GM18508 (cell line): ENCODE measurements around the gene C9orf78.

Experiments used
- ATAC-seq: cut with Tn5 transposase; IDR thresholded peaks from one replicate; pipeline ENCODE4 v1.9.1; 2021; ENCODE audit warnings: moderate number of reproducible peaks; ENCODE audit not compliant: insufficient read depth, unreplicated experiment

C9orf78 gene

DNA sequence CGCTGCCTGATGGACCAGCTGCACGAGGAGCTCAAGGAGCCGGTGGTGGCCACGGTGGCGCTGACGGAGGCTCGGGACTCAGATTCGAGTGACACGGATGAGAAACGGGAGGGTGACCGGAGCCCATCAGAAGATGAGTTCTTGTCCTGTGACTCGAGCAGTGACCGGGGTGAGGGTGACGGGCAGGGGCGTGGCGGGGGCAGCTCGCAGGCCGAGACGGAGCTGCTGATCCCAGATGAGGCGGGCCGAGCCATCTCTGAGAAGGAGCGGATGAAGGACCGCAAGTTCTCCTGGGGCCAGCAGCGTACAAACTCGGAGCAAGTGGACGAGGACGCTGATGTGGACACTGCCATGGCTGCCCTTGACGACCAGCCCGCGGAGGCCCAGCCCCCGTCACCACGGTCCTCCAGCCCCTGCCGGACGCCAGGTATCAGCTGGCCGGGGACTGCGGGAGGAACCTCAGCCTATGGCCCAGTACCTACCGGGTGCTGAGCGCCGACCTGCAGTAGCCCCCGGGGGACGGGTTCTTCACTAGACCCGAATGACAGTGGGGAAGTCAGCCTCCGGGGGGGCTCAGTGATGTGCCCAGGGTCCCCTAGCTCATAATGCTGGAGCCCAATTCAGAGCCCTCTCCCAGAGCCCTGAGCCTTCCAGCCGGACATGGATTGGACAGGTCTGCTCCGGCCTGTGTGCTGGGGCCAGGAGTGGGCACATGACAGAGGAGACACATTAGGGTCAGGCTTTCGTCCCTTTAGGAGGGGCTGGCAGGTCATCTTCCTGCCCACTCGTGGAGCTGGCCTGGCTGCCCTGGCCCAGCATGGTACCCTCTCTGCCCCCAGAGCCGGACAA is 33.2 kb upstream of the C9orf78 start:
- no peak for ATAC-seq

DNA sequence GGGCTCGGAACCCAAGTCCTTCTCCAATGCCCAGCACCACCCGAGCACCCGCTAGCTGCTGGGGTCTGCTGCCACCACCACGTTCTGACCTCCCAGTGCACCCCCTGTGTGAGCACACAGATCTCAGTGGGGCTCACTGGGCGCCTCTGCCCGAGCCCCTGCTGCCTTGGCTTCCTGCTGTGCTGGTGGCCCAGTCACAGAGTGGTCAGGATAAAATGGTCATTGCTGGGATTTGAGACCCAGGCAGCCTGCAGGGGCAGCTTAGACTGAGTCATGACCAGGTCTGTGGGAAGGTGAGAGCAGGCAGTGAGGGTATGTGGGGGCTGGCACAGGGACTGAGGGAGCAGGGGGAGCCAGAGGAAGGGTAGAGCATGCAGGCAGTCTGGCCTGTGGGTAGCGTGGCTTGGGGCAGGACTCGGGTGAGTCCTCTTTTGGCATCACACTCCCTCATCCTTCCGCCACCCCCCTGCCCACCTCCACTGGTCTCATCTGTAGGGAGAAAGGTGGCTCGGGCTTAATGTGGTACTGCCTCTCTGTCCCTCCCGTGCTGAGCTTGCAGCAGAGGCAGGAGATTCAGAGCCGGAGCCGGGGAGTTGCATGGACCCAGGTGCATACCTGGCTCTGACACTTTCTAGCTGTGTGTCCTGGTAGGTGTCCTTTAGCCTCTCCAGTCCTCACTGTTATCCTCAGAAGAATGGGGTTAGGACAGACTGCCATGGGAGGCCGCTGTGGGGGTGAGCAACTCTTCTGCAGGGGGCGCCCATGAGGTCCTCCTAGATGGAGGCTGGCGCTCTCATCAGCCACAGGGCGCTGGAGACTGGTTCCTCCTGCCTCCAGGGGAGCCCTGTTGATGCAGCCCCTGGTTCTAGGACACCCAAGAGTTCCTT is 32.3 kb upstream of the C9orf78 start:
- ATAC-seq, result no peak

DNA sequence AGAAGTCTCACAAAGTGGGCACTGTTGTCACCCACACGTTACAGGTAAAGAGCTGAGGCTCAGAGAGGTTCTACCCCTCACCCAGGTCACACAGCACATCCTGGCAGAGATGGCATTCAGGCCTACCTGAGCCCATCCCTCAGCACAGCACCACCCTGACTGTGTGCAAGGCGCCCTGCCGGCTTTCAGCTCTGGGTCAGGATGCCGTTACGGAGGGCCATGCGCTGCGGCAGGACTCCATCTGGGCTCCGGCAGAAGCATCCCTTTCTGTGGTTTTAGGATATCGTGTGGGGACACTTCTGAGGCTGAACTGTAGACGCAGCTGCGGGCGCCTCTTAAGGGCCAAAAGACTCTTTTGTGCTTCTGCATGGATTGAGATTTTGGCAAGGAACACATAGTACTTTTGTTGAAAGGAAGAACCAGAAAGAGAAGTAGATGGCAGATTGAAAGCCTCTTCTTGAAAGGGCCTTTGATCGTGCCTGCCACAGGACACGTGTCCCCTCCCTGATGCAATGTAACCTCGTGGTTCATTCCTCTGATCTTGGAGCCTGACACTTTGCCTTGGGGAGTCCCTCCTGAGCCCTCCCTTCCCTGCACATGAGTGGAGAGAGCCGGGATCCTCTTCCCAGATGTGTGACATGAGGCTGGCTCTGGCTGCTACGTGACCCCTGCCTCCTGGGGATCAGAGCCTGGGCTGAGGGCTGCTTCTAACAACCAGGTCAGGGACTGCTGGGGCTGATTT is 31.5 kb upstream of the C9orf78 start:
- ATAC-seq, result no peak

DNA sequence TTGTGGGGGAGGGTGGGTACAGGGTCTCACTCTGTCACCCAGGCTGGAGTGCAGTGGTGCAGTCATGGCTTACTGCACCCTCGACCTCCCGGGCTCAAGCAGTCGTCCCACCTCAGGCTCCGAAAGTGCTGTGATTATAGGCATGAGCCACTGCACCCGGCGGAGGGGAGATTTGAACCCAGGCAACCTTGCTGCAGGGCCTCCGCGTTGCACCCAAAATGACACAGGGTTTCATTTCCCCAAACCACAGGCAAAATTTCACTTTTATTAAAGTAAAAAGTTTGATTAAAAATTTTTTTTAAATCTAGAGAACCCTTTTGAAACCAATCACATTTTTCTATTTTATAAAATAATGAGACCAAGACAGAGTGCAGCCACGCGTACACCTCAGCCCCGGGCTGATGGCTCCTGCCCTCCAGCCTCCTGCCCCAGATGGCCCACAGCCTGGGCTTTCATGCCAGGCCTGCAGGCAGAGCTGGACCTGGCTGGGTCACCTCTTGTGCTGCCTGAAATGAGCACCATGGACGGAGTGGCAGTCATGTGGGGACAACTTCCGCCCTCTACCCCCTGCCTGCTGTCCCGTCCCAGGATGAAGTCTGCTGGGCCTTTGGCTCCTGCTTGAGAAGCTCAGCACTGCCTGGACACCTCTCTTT is 30.7 kb upstream of the C9orf78 start:
- ATAC-seq, result no peak

DNA sequence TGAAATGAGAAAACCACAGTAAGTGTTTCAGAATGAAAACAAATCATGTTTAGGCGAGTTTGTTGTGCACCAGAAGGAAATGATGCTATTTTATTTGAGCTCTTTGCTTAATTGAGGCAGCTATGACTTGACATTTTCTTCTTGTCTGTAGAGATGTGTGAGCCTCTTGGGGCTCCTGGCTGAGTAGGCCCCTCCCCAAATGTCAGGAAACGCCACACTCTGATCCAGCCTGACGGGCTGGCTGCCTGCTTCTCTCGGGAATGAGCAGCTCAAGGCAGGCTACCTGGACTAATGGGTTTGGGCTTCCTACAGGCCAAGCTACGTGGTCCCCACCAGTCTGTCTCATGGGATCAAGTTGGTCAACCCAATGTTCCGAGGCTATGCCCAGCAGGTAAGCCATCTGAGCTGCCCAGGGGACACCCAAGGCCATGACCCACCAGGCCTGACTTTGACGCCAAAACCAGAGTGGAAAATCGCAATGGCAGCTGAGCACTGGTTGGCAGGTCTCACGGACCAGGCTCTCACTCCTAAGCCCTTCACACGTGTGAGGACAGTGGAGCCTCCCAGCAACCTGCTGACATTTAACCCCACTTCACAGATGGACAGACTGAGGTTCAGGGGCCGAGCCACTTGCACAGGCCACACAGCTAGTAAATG is 30.0 kb upstream of the C9orf78 start:
- ATAC-seq, result no peak

DNA sequence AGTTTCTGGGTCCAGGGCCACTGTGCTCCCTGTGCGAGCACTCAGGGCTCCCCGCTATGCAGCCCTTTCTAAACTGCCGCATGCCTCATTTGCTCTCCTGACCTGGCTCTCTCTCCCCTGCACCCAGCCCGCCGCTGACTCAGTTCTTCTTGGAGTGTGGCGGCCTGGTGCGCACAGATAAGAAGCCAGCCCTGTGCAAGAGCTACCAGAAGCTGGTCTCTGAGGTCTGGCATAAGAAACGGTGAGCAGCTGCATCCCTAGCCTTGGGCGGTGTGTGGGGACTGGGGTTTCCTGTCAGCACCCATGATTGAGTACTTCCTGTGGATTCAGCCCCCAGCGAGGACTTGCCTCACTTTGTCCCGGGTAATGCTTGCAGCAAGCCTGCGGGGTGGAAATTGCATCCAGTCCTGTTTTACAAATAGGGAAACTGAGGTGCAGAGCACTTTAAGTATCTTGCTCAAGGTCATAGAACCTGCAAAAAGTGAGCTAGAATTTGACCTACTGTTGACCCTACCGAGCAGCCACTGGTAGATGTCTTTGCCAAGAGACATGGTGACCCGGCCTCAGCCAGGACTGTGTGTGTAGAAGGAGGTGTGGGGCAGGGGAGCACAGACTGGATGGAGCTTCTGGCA is 28.1 kb upstream of the C9orf78 start:
- ATAC-seq, result no peak

DNA sequence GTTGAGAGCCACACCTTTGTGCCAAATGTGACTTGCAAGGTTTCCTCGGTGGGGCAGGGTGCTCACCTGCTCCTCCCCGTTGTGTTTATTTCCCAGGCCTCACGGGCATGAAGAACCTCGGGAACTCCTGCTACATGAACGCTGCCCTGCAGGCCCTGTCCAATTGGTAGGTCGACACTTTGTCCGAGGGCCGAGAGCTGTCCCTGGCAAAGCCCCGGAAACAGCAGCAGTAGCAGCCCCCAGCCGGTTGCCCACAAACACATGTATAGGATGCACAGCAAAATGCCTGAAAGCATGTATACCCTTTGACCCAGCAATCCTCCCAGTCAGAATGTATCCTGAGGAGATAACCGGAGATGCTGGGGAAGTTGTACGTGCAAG is 26.4 kb upstream of the C9orf78 start:
- no peak for ATAC-seq

DNA sequence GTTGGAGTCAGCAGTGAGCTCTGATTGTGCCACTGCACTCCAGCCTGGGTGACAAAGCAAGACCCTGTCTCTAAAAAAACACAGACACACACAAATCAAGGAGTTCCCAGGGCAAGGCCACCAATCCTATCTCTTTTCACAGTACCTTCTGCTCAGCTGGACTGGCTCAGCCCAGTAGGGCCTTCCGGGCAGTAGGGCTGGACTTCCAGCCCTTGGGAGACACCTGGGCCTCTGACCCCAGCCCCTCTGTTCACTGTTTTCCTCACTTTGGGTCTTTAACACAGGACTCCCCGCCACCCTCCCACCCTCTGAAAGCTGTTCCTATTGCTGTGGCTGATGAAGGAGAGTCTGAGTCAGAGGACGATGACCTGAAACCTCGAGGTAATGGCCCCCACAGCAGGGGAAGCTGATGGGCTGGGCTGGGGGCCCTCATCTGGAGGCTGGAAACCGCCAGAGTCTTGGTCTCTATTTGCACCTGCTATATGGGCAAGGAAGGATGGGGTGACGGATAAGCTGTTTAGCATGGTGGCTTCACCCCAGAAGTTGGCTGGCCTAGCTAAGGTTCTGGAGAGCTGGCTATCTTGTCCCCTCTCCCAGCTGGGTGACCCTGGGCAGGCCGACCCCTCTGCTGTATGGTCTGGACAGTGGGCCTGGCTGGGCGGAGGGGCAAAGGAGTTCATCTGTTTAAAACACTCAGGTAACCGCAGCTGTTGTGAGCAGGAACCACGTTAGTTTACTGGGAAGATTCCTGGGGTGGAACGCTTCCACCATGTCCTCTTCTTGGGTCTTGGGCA is 25.8 kb upstream of the C9orf78 start:
- no peak for ATAC-seq

DNA sequence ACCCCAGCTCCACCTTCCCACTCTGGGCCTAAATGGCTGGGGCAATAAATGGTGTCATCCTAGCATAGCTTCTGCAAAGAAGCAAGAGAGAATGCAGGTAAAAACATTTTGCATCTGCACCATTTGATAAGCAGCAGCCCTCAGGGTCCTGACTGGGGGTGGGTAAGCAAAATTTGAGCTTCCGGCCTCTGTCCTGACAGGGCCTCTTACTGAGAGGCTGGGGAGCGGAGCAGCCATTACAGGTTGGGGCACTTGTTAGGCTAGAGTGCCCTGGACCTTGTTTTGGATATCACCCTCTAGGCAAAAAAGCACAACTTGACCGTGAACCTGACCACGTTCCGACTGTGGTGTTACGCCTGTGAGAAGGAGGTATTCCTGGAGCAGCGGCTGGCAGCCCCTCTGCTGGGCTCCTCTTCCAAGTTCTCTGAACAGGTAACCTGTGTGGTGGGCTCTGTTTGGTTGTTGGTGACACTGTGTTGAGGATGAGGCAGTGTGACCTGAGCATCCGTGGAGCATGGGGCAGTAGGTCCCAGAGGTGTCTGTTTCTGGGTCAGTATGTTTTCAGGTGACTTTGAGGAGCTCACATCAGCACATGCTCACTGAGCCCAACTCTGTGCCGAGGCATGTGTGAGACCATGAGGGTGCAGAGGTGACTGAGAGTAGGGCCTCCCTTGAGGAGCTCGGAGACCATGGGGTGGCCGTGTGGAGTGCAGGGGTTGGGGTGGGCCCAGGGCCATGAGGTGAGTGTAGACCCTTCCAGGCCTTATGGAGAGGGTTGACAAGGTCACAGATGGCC is 23.3 kb upstream of the C9orf78 start:
- ATAC-seq, result no peak

DNA sequence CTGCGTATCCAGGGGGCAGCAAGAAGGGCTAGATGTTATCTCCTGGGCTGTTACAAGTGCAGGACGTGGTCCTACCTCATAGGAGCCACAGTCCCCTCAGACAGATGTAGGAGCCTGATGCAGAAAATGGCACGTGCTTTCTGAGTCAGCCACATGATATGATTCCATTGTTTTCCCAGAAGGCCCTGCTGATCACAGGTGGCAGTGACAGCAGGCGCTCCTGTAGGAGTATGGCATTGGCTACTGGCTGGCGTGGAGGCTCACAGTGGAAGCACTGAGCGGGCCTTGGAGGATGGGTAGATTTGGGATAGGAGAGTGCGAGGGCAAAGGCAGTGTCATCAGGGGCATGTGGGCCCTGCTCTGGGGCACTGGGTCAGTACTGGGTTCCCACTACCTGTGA is 22.1 kb upstream of the C9orf78 start:
- no peak for ATAC-seq

DNA sequence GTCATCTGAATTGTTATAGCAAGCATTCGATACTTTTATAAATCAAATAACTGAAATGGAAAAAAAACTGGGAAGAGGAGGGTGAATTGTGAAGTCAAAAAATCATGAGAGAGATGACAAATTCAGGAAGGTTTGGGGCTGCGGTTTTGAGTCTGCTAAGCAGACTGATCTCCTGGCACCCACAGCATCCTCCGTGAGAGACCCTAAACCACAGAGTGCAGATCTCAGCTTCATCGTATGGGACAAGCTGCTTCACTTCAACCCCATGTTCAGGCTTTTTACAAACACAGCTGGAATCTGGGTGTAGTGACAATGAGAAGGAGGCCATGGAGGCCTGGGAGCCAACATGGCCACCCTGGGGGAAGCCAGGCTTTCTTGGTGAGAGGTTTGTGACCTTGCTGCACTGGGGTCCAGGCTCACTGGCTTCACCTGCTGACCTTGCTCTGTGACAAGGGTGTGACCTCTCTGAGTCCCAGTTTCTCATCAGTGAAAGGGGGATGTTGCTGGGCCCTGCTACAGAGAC is 19.6 kb upstream of the C9orf78 start:
- ATAC-seq, result no peak

DNA sequence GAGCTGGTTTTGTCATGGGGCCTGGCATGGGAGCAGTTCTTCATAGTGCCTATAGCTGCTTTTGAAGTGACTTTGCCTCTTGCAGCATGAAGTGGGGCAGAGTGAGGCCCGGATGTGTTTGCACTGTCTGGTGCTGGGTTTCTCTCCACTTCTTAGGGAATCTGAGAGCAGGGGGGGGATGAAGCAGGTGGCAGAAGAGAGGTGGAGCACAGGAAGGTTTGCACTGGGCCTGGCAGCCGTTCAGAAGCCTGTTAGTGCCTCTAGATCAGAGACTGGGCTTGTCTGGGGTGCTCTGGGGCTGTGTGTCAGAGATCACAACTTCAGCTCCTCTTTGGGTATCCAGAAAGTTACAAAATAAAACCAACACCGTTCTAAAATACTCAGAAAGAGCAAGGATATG is 18.5 kb upstream of the C9orf78 start:
- ATAC-seq, result no peak

DNA sequence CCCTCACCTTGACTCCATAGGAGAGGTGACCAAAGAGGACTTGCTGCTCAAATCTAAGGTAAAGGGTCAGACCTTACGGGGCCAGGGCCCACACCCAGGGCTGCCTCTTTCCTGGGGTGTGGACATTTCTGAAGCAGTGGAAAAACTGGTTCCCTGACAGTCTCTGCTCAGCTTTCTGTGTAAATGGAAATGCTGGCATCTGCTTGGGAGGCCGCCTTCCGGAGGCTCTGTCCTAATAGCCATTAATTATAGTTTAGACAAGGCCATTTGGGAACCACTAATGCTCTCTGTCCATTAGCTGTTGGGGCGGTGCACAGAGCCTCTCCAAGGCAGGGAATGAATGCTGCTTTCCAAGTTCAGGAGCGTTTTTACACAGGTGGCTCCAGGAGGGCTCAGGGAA is 17.5 kb upstream of the C9orf78 start:
- no peak for ATAC-seq

DNA sequence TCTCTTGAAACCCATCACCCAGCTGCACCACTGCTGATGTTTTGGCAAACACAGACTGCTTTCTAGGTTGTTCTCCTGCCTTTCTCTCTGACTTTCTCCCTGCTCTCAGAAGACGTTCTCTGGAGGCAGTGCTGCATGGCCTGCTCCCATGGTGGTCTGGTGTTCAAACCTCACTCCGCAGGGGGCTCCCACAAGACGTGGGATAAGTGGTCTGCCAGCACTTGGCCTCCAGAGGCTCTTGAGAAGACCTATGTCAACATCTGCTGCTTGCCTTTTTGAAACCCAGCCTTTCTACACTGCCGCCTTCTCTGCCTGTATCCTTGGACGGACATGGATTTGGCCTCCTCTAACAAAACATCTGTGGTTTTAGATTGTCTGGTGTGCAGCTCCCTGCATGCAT is 16.7 kb upstream of the C9orf78 start:
- no peak for ATAC-seq

DNA sequence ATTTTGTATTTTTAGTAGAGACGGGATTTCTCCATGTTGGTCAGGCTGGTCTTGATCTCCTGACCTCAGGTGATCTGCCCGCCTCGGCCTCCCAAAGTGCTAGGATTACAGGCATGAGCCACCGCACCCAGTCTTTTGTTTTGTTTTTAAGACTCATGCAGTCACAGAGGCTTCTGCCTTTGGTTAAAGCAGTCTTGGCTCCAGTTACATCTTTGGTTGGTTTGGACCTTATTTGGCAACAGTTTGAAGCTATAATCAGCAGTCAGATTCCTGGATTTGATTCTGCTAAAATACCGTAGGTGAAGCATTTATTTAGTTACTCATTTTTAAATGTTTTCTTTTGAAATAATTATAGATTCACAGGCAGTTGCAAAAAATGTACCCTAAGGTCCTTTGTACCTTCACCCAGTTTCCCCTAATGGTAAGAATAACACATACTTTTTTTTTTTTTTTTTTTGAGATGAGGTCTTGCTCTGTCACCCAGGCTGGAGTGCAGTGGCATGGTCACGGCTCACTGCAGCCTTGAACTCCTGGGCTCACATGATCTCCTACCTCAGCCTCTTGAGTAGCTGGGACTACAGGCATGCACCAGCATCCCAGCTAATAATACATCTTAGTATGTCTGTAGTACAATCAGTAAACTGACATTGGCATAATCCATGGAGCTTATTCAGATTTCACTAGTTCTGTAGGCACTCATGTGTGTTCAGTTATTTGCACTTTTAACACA is 15.9 kb upstream of the C9orf78 start:
- no peak for ATAC-seq

DNA sequence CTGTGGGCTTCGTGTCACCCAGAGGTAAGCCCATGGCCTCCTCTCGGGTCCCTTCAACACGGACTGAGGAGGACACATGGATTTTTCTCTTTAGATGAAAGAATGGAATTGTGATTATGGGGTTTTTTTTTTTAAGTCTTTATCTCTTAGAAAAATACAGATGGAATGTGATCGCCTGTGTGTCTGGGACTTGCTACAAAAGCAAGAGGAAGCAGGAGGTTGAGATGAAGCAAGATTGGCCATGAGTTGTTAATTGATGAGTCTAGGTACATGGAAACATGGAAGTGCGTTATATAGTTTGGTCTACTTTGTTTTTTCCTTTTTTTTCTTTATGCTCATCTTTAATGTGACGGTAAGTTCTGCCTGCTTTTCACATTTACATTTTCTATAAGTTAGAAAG is 14.8 kb upstream of the C9orf78 start:
- ATAC-seq, result no peak
